SJSA1 (cell line): ENCODE measurements around the gene METTL25. TPM values are rescaled to one million over a fixed set of nuclear protein-coding genes. Genes with fewer than 3 reads are reported as not detected.

ENCODE experiments used
- total RNA-seq: library from RNA; depleted of rRNA; stranded (reverse); fragments of >200 nt; shearing (Covaris generic); gene quantifications from 2 replicates; pipeline ENCODE4 v1.2.3, GENCODE V29; 2014; rRNA removed

Gene METTL25
- total RNA-seq, 1 experiment from 2014 or later, result 7.2 TPM

Other genes starting within 250 kb of the METTL25 start
- gene CCDC59, start 142 bp upstream of the METTL25 start, total RNA-seq, result 88.3 and 109 TPM in 2 replicates